Mammary epithelial cell (primary cell): Measurements from ENCODE around the gene CNTRL.

Experiments used
- CTCF ChIP-seq, 2 donors: IDR thresholded peaks in 1 of 2; conservative IDR thresholded peaks in 1 of 2; 2 replicates each; pipeline ENCODE4 v1.5.1; 2011 to 2012; ENCODE audit warnings: inconsistent platforms in 2 of 2, low read length in 2 of 2, mild to moderate bottlenecking in 2 of 2, control low read depth in 1 of 2, low read depth in 1 of 2; ENCODE audit not compliant: insufficient read depth in 1 of 2; ENCODE audit errors: extremely low read depth in 1 of 2
- EZH2 ChIP-seq: IDR thresholded peaks from 2 replicates; pipeline ENCODE4 v1.6.1; 2012; ENCODE audit warnings: low read length, inconsistent platforms, borderline replicate concordance

GRCh38 chr9:121192959-121193640 lies 118.3 kb downstream of the CNTRL start:
- TF ChIP-seq EZH2, result no peak
- no peak for TF ChIP-seq CTCF (conservative IDR thresholded peaks at IDR 0.05 in 1 of 2, IDR thresholded peaks at IDR 0.05 in 1 of 2; ENCODE audit: extremely low read depth in 1 of 2, insufficient read depth in 1 of 2, low read depth in 1 of 2, low read length in 2 of 2)
